HUDEP-2 (cell line): ENCODE data around the gene ALDOA.
"Not testable (repeated sequence)": the region's sequence is repeated elsewhere in the genome, so short reads cannot be mapped to it uniquely, and the experiment has no call there.

Experiments
- DNase-seq, 76 experiments: peaks; one replicate each; lab custom pipeline; 2025; ENCODE audit not compliant: unreplicated experiment in 76 of 76; lab: John Stamatoyannopoulos, UW

ALDOA gene

GRCh38 chr16:30040221-30040620 is 25.3 kb upstream of the ALDOA start:
- DNase-seq, result no peak

- DNase-seq, result not testable (repeated sequence)
Observed at GRCh38 chr16:30040690-30041089, 24.9 kb upstream of the ALDOA start.

- DNase-seq, result peak in 7 of 76 experiments; percentile 12 to 29 (median 21)
Observed at GRCh38 chr16:30041841-30042240, 23.7 kb upstream of the ALDOA start.

GRCh38 chr16:30046178-30046577 is 19.4 kb upstream of the ALDOA start:
- DNase-seq, result no peak

GRCh38 chr16:30046588-30046987 is 19.0 kb upstream of the ALDOA start:
- no peak for DNase-seq

- no peak for DNase-seq
Observed at GRCh38 chr16:30049871-30050270, 15.7 kb upstream of the ALDOA start.

- DNase-seq, result no peak
Observed at GRCh38 chr16:30051518-30051917, 14.0 kb upstream of the ALDOA start.

GRCh38 chr16:30052671-30053372 is 12.7 kb upstream of the ALDOA start:
- peak in 74 of 76 experiments; percentile 50 to 95 (median 88) for DNase-seq

- DNase-seq, result no peak
Observed at GRCh38 chr16:30053376-30054015, 12.1 kb upstream of the ALDOA start.

GRCh38 chr16:30054451-30054850 is 11.1 kb upstream of the ALDOA start:
- DNase-seq, result no peak

- peak in 44 of 76 experiments; percentile 6 to 56 (median 30) for DNase-seq
Observed at GRCh38 chr16:30054959-30055553, 10.5 kb upstream of the ALDOA start.

GRCh38 chr16:30060346-30060745 is 5.2 kb upstream of the ALDOA start:
- no peak for DNase-seq

GRCh38 chr16:30060836-30061554 is 4.6 kb upstream of the ALDOA start:
- DNase-seq, result no peak

GRCh38 chr16:30063278-30063892 is 2.2 kb upstream of the ALDOA start:
- DNase-seq, result no peak

GRCh38 chr16:30063893-30064728 is 1.4 kb upstream of the ALDOA start:
- DNase-seq, result peak in 57 of 76 experiments; percentile 16 to 71 (median 46)

GRCh38 chr16:30064729-30065101 is 845 bp upstream of the ALDOA start:
- peak in 1 of 76 experiments; percentile 55 for DNase-seq

GRCh38 chr16:30065943-30066760 is 592 bp downstream of the ALDOA start:
- peak in 12 of 76 experiments; percentile 25 to 59 (median 42) for DNase-seq

- DNase-seq, result peak in 1 of 76 experiments; percentile 48
Observed at GRCh38 chr16:30066761-30067583, 1.4 kb downstream of the ALDOA start.
